Neural progenitor cell (in vitro differentiated cells): ENCODE results near the gene SPTB. TPM values are rescaled to one million over a fixed set of nuclear protein-coding genes. Genes with fewer than 3 reads are reported as not detected.
A peak's percentile ranks its signal among the peaks of the same experiment; 100 is the strongest.

Source experiments
- DNase-seq: peaks from one replicate; pipeline ENCODE4 v3.0.0-alpha.2; 2016; ENCODE audit warnings: low spot score
- H2AFZ ChIP-seq: fragments of 200-600 bp; sonication (generic); replicated peaks from 2 replicates; pipeline ENCODE4 v1.6.1; 2016; ENCODE audit warnings: antibody characterized with exemption
- H3F3A ChIP-seq: fragments of 200-600 bp; sonication (generic); 2 replicates; pipeline ENCODE4 v1.6.1; 2016; ENCODE audit warnings: antibody characterized with exemption, low read depth
- H3K27ac ChIP-seq: fragments of 200-600 bp; sonication (generic); 2 replicates; pipeline ENCODE4 v1.5.1; 2016; ENCODE audit warnings: mild to moderate bottlenecking
- H3K27me3 ChIP-seq: fragments of 200-600 bp; sonication (generic); 2 replicates; pipeline ENCODE4 v1.6.1; 2016; ENCODE audit warnings: mild to moderate bottlenecking, moderate library complexity
- H3K36me3 ChIP-seq: fragments of 200-600 bp; sonication (generic); 2 replicates; pipeline ENCODE4 v1.5.1; 2016
- H3K4me1 ChIP-seq: fragments of 200-600 bp; sonication (generic); 2 replicates; pipeline ENCODE4 v1.6.1; 2016; ENCODE audit warnings: mixed run types
- H3K4me2 ChIP-seq: fragments of 200-600 bp; sonication (generic); 2 replicates; pipeline ENCODE4 v1.6.1; 2016
- H3K4me3 ChIP-seq: fragments of 200-600 bp; sonication (generic); 2 replicates; pipeline ENCODE4 v1.5.1; 2016
- H3K79me2 ChIP-seq: fragments of 200-600 bp; sonication (generic); 2 replicates; pipeline ENCODE4 v1.6.1; 2016; ENCODE audit warnings: low read depth
- H3K9ac ChIP-seq: fragments of 200-600 bp; sonication (generic); 2 replicates; pipeline ENCODE4 v1.6.1; 2016
- H3K9me3 ChIP-seq: fragments of 200-600 bp; sonication (generic); 2 replicates; pipeline ENCODE4 v1.5.1; 2016; ENCODE audit warnings: low read depth
- H4K20me1 ChIP-seq: fragments of 200-600 bp; sonication (generic); 2 replicates; pipeline ENCODE4 v1.6.1; 2016; ENCODE audit warnings: low read depth
- H3K27ac Mint-ChIP-seq: 3 replicates; pipeline ENCODE4 v1.8.0; 2021; ENCODE audit warnings: mixed read lengths
- H3K27me3 Mint-ChIP-seq: 2 replicates; pipeline ENCODE4 v1.8.0; 2022; ENCODE audit warnings: low read depth, mild to moderate bottlenecking, inconsistent platforms, moderate library complexity, mixed read lengths; ENCODE audit not compliant: insufficient read depth
- H3K36me3 Mint-ChIP-seq: 3 replicates; pipeline ENCODE4 v1.8.0; 2021; ENCODE audit warnings: mixed read lengths
- H3K4me1 Mint-ChIP-seq: 3 replicates; pipeline ENCODE4 v1.8.0; 2021; ENCODE audit warnings: mixed read lengths
- H3K4me3 Mint-ChIP-seq: 3 replicates; pipeline ENCODE4 v1.8.0; 2021; ENCODE audit warnings: mild to moderate bottlenecking, moderate library complexity, mixed read lengths
- H3K9me3 Mint-ChIP-seq: 3 replicates; pipeline ENCODE4 v1.8.0; 2020; ENCODE audit warnings: mixed read lengths
- CTCF ChIP-seq: fragments of 200-600 bp; sonication (generic); IDR thresholded peaks from 2 replicates; pipeline ENCODE4 v1.5.1; 2017; ENCODE audit warnings: antibody characterized with exemption, mild to moderate bottlenecking
- EZH2 ChIP-seq: fragments of 200-600 bp; sonication (generic); IDR thresholded peaks from 2 replicates; pipeline ENCODE4 v1.6.1; 2017; ENCODE audit warnings: antibody characterized with exemption, mild to moderate bottlenecking, moderate library complexity
- EZH2phosphoT487 ChIP-seq: fragments of 200-600 bp; sonication (generic); IDR thresholded peaks from 2 replicates; pipeline ENCODE4 v1.6.1; 2017; ENCODE audit warnings: antibody characterized with exemption
- total RNA-seq: library from RNA; depleted of rRNA; stranded (reverse); fragments of >200 nt; gene quantifications from 2 replicates; pipeline ENCODE4 v1.2.3, GENCODE V29; 2015; ENCODE audit warnings: low replicate concordance

The SPTB gene
- total RNA-seq, 1 donor from 2014 or later = 0.09 TPM

DNA sequence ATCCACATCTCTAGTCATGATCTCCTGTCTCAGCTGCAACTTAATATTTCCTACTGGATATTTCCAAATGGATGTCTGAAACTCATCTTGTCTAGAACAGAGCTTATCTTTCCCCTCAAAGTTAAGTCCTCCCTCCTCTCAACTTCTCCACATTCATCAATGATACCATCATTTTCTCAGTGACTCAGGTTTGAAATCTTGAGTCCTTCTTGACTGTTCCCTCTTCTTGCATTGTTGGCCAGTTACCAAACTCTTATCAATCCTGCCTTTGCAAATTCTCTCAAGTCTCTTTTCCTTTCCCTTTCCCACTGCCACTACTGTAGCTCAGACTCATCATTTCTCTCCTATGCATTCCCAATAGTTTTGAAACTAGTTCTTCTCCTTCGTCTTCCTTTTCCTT, 20.3 kb upstream of the SPTB start:
- H2AFZ ChIP-seq = no peak overlapping the region
- H3F3A ChIP-seq = no peaks in the 10 kb centered on the region
- Mint-ChIP-seq H3K36me3 (no peaks in the 10 kb centered on the region), H3K4me1 (no peaks in the 10 kb centered on the region), H3K9me3 (no peaks in the 10 kb centered on the region), H3K27ac (no peak overlapping the region), H3K4me3 (no peak overlapping the region), H3K27me3 (peaks cover 3% of the 10 kb centered on the region)
- no peaks in the 10 kb centered on the region for H3K4me1 ChIP-seq
- TF ChIP-seq EZH2phosphoT487 = no peak
- TF ChIP-seq EZH2 = no peak
- TF ChIP-seq CTCF = no peak
- no peaks in the 10 kb centered on the region for H3K79me2 ChIP-seq
- no peak overlapping the region for H3K4me3 ChIP-seq
- no peak for DNase-seq
- no peaks in the 10 kb centered on the region for H3K9me3 ChIP-seq
- H3K36me3 ChIP-seq = no peaks in the 10 kb centered on the region
- no peak overlapping the region for H3K9ac ChIP-seq
- no peak overlapping the region for H3K4me2 ChIP-seq
- H4K20me1 ChIP-seq = no peaks in the 10 kb centered on the region
- H3K27me3 ChIP-seq = peaks cover 5% of the 10 kb centered on the region
- H3K27ac ChIP-seq = no peak overlapping the region

- Histone ChIP-seq H3K4me3 (no peak overlapping the region), H3K4me2 (no peak overlapping the region), H3K27me3 (peaks cover 2% of the 10 kb centered on the region), H3K36me3 (no peaks in the 10 kb centered on the region), H3F3A (no peaks in the 10 kb centered on the region), H3K27ac (no peak overlapping the region), H3K79me2 (no peaks in the 10 kb centered on the region), H3K9ac (no peak overlapping the region), H2AFZ (peak overlapping the region; percentile 27), H4K20me1 (no peaks in the 10 kb centered on the region), H3K4me1 (no peaks in the 10 kb centered on the region), H3K9me3 (no peaks in the 10 kb centered on the region)
- Mint-ChIP-seq H3K4me3 (no peak overlapping the region), H3K36me3 (no peaks in the 10 kb centered on the region), H3K27ac (no peak overlapping the region), H3K27me3 (peaks cover 3% of the 10 kb centered on the region), H3K9me3 (no peaks in the 10 kb centered on the region), H3K4me1 (no peaks in the 10 kb centered on the region)
- DNase-seq = peak; percentile 82
- no peak for TF ChIP-seq EZH2
- no peak for TF ChIP-seq EZH2phosphoT487
- TF ChIP-seq CTCF = peak; percentile 82
Observed at GRCh38 chr14:64891839-64892375, 12.2 kb upstream of the SPTB start.

GRCh38 chr14:64891173-64891838, 11.6 kb upstream of the SPTB start:
- Mint-ChIP-seq H3K27ac (no peak overlapping the region), H3K4me3 (no peak overlapping the region), H3K27me3 (peaks cover 3% of the 10 kb centered on the region), H3K36me3 (no peaks in the 10 kb centered on the region), H3K9me3 (no peaks in the 10 kb centered on the region), H3K4me1 (no peaks in the 10 kb centered on the region)
- Histone ChIP-seq H2AFZ (no peak overlapping the region), H3K36me3 (no peaks in the 10 kb centered on the region), H3K9ac (no peak overlapping the region), H4K20me1 (no peaks in the 10 kb centered on the region), H3K27me3 (peaks cover 4% of the 10 kb centered on the region), H3K27ac (no peak overlapping the region), H3K4me3 (no peak overlapping the region), H3K9me3 (no peaks in the 10 kb centered on the region), H3K79me2 (no peaks in the 10 kb centered on the region), H3K4me2 (no peak overlapping the region), H3F3A (no peaks in the 10 kb centered on the region), H3K4me1 (no peaks in the 10 kb centered on the region)
- DNase-seq = no peak
- no peak for TF ChIP-seq EZH2phosphoT487
- no peak for TF ChIP-seq EZH2
- TF ChIP-seq CTCF = no peak
